HG03159 (cell line): ENCODE measurements around the gene LHFPL3.

Experiments
- ATAC-seq: cut with Tn5 transposase; IDR thresholded peaks from one replicate; pipeline ENCODE4 v1.9.1; 2021; ENCODE audit warnings: mild to moderate bottlenecking, moderate library complexity; ENCODE audit not compliant: unreplicated experiment

The LHFPL3 gene

DNA sequence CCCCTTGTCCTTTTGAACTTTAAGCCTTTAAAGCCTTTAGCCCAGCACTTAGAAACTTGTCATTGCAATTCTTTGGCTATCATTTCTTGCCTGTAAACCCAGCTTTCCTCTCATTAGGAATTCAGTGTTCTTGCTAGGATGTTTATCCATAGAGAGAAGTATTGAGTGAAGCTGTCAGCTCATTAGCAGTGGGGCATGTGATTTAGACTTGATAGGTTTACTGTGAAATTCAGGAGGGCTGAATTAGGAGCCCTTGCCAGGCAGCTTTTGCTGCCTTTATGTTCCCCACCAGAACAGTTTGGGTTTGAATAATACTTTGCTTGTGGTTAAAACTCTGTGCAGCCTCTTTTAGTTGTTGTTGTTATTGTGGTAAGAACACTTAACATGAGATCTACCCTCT, 39.5 kb downstream of the LHFPL3 start:
- ATAC-seq = no peak

GRCh38 chr7:104371216-104371979, 43.0 kb downstream of the LHFPL3 start:
- ATAC-seq = no peak

- ATAC-seq = no peak
Observed at GRCh38 chr7:104371980-104372357, 43.6 kb downstream of the LHFPL3 start.

- ATAC-seq = no peak
Observed at GRCh38 chr7:104382616-104383015, 54.2 kb downstream of the LHFPL3 start.

DNA sequence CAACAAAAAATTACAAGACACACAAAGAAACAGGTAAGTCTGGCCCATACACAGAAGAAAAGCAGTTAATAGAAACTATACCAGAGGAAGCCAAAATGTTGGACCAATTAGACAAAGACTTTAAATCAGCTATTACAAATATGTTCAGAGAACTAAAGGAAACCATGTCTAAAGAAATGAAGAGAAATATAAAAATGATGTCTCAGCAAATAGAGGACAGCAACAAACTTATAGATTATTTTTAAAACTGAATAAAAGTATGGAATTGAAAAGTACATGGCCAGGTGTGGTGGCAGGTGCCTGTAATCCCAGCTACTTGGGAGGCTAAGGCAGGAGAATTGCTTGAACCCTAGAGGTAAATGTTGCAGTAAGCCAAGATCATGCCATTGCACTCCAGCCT, 58.5 kb downstream of the LHFPL3 start:
- ATAC-seq = no peak

DNA sequence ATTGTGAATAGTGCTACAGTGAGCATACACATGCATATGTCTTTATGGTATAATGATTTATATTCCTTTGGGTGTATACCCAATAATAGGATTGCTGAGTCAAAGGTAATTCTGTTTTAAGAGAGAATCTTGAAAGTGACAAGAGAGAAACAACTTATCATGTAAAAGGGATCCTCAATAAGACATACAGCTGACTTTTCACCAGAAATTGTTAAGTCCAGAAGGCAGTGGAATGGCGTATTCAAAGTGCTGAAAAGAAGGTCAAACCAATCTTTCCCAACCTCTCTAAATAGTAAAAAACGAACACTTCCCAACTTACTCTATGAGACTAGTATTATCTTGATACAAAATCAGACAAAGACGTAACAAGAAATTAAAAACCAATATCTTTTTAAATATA, 59.8 kb downstream of the LHFPL3 start:
- no peak for ATAC-seq

DNA sequence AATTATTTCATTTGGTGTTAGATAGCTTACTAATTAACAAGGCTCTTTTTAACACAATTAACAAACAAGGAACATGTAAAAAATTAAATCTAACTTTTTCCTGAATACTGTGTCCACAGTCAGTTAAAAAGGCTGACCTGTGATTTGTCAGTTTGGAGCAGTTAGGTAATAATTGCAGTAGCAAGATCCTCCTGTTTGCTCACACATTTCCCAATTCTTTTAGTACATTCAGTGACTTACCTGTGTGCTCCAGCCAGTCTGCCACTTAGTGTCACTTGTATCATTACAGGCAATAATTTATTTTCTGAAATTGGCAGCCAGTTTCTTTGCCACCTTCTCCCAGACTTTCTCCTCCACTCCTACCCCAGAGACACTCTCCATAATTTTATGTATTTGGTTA, 66.8 kb downstream of the LHFPL3 start:
- ATAC-seq = no peak

GRCh38 chr7:104397442-104397841, 69.0 kb downstream of the LHFPL3 start:
- ATAC-seq = no peak

- no peak for ATAC-seq
Observed at GRCh38 chr7:104408371-104408770, 80.0 kb downstream of the LHFPL3 start.

GRCh38 chr7:104410742-104411141, 82.3 kb downstream of the LHFPL3 start:
- ATAC-seq = no peak

DNA sequence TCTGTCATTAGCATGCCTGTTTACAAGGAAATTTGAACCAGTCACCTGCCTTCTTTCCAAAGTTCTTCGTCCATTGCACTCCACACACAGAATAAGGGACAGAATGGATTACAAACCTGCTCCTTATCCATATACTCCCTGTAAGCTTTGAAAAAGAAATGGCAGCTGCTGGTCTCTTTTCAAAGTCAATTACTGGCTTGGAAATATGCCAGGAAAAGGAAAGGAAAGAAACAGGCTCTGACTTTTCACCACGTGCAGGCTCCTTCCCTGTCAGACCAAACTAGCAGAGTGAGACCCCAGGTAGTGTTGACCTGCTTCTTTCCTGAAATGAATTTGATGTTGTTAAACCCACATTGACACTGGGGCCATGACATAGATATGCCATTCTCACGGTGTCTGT, 84.5 kb downstream of the LHFPL3 start:
- no peak for ATAC-seq

DNA sequence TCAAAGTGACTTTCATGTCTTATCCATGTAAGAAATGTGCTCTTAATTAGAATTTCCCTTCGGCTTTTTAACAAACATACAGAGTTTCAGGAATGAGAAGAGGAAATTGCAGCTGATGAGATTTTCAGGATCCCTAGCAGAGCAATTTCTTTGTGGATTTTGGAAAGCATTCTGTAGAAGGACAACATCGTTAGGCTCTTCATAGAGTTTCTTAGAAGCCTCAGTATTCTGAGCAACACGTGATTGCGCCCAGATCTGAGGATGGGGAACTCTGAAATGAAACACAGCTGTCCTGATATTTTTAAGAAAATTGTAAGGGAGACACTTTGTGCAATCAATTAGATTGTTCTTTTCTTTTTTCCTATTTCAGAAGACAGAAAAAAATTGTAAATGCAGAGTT, 85.8 kb downstream of the LHFPL3 start:
- no peak for ATAC-seq

DNA sequence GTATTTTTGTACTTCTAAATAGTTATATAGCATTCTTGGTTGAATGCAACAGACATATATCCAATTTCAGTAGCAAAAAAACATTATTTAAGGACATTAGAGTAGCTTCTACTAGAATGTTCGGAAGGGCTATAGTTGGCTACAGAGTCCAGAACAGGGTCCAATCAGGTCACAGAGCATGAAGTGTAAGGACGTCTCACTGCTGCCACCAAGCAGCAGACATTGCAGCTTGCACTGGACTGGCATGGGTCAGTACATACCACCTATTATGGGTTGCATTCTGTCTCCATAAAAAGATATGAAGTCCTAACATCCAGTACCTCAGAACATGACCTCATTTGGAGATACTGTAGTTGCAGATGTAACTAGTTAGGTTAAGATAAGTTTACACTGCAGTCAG, 87.3 kb downstream of the LHFPL3 start:
- no peak for ATAC-seq

DNA sequence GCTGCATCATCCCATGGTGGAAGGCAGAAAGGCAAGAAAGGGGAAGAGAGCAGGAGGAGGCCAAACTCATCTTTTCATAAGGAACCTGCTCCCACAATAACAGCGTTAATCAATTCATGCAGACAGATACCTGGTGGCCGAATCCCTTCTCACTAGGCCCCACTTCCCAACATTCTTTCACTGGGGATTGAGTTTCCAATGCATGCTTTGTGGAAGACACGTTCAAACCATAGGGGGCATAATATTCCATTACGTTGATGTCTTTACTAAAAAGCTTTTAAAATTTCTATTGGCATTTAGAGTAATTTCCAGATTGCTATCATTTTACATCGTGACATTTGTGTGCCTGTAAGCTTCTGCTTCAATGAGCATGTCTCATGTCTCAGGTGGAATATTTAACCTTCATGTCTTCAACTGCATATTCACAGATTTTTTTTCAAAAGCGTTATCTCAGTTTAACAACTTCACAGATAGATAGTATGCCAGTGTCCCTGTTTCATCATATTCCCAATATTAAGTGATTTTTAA, 88.5 kb downstream of the LHFPL3 start:
- no peak for ATAC-seq

DNA sequence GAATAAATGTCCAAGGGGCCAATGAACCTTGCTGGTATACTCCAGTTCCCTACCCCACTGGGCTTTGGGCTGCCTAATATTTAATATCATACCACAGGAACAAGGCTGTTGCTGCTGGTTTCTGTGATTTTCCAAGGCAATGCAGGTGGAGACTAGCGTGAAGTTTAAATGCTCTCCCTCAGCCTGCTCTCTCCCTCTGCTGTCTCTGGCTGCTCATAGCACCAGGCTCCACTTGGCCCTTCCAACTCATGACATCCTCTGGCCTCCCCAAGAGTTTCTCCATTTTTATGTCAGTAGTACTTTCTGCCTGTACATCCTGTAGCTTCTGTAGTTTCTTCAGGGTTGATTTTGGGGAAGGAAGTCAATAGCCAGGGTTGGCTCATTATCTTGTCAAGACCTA, 103.5 kb downstream of the LHFPL3 start:
- no peak for ATAC-seq

GRCh38 chr7:104434129-104434528, 105.7 kb downstream of the LHFPL3 start:
- ATAC-seq = no peak

DNA sequence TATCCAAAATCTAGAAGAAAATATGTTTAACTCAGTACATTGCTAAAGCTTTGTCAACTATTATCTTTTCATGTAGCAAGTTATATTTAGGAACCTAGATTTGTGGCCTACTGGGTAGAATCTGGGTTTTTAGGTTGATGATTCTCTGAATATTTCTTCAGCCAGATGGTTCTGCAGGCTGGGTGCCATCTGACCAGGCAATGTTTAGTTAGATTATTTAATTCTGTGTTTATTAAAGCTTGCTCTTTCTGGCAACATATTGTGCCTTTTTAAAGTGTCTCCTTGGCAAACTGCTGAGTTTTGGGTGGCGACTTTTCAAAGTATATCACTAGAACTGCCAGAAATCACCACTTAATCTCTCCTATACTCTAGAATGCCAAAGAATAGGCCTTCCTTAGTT, 114.1 kb downstream of the LHFPL3 start:
- no peak for ATAC-seq

DNA sequence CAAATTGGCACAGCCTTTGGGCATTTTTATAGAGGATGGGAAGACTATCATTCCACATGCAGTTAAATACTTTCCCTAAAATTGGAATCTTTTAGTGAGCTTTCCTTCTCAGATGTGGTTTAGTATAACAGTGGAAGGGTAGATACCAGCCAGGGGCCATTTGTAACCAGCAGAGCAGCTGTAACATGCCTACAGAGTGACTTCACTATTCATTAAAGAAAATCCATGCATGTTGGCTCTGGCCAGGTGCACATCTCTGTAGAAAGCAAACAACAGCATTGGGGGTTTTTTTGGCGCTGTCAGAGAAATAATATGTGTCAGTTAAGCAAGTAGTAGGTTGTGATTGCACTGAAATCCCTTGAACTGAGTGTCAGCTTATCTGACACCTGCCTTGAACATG, 115.6 kb downstream of the LHFPL3 start:
- ATAC-seq = no peak

- ATAC-seq = no peak
Observed at GRCh38 chr7:104445393-104445792, 117.0 kb downstream of the LHFPL3 start.

- no peak for ATAC-seq
Observed at GRCh38 chr7:104450861-104451260, 122.5 kb downstream of the LHFPL3 start.

- ATAC-seq = no peak
Observed at GRCh38 chr7:104453190-104453589, 124.8 kb downstream of the LHFPL3 start.

GRCh38 chr7:104458875-104459274, 130.5 kb downstream of the LHFPL3 start:
- ATAC-seq = no peak
